A549 treated with GW870086 at 1 μM for 4 hours (cell line): ENCODE results near the gene NEUROG1. TPM values are rescaled to one million over a fixed set of nuclear protein-coding genes. Genes with fewer than 3 reads are reported as not detected.

Experiments
- total RNA-seq: library from RNA; stranded (reverse); fragments of 200-300 nt; extraction: Qiagen RNA extraction; gene quantifications from 5 replicates; pipeline ENCODE4 v1.2.3, GENCODE V29; 2022; ENCODE audit warnings: low read depth

NEUROG1 gene
- not detected in 5 replicates for total RNA-seq

GRCh38 chr5:135535820-135536801, at the start of gene NEUROG1:
Gene NEUROG1, minus strand, starts transcription at chr5:135535964. Its CDS starts 274 bp downstream, at chr5:135535690.

GRCh38 chr5:135578685-135579341, 43.0 kb upstream of the NEUROG1 start, which contains the start of gene CXCL14:
Gene CXCL14, minus strand, starts transcription at chr5:135578991. Its CDS starts 213 bp downstream, at chr5:135578778.

Other genes starting within 250 kb of the NEUROG1 start
- gene MACROH2A1, start 136.7 kb downstream of the NEUROG1 start, total RNA-seq, result 168 to 211 TPM (median 200 TPM) in 5 replicates
- not detected in 5 replicates for gene DCANP1, start 88.6 kb downstream of the NEUROG1 start, total RNA-seq
- gene TIFAB, start 83.6 kb downstream of the NEUROG1 start, total RNA-seq, result not detected in 5 replicates
- 0.09 to 0.21 TPM (median 0.10 TPM) in 5 replicates for gene CXCL14, start 43.0 kb upstream of the NEUROG1 start, total RNA-seq